GM10266 (cell line): ENCODE results near the gene TMEM132A.
"Not testable (repeated sequence)": the region's sequence is repeated elsewhere in the genome, so short reads cannot be mapped to it uniquely, and the experiment has no call there.

Experiments used
- DNase-seq: peaks from one replicate; pipeline ENCODE4 v3.0.0; 2012; ENCODE audit errors: extremely low spot score
- CTCF ChIP-seq: IDR thresholded peaks from 2 replicates; pipeline ENCODE4 v1.5.1; 2012; ENCODE audit warnings: mild to moderate bottlenecking, low read depth; ENCODE audit not compliant: control insufficient read depth, insufficient read depth; ENCODE audit errors: missing control alignments

The TMEM132A gene

GRCh38 chr11:60968223-60968622 lies 44.0 kb downstream of the TMEM132A start:
- no peak for TF ChIP-seq CTCF
- no peak for DNase-seq

GRCh38 chr11:60970369-60970774 lies 46.1 kb downstream of the TMEM132A start:
- TF ChIP-seq CTCF, result peak; percentile 93

GRCh38 chr11:60970890-60971289 lies 46.6 kb downstream of the TMEM132A start:
- DNase-seq, result no peak
- TF ChIP-seq CTCF, result no peak

More at GRCh38 chr11:60970369-60970774, 46.1 kb downstream of the TMEM132A start:
- peak; percentile 79 for DNase-seq

GRCh38 chr11:60971520-60971919 lies 47.3 kb downstream of the TMEM132A start, which contains the start of gene CD6:
Gene CD6, plus strand, starts transcription at chr11:60971680. Its CDS starts 186 bp downstream, at chr11:60971866.
- DNase-seq, result no peak
- TF ChIP-seq CTCF, result no peak

GRCh38 chr11:60972182-60973030 lies 48.1 kb downstream of the TMEM132A start:
- no peak for TF ChIP-seq CTCF
- no peak for DNase-seq

- TF ChIP-seq CTCF, result no peak
- no peak for DNase-seq
Observed at GRCh38 chr11:60973699-60974098, 49.4 kb downstream of the TMEM132A start.

- not testable (repeated sequence) for DNase-seq
Observed at GRCh38 chr11:60974316-60974715, 50.1 kb downstream of the TMEM132A start.
